ENCODE results near the gene MAD1L1. TPM values are rescaled to one million over a fixed set of nuclear protein-coding genes. Genes with fewer than 3 reads are reported as not detected.

MAD1L1 gene
- total and polyA plus RNA-seq, 4 donors, result 12.8 to 20.7 (median 16.5) TPM

GRCh38 chr7:1937252-1937605 lies 295.5 kb downstream of the MAD1L1 start:
- Histone ChIP-seq H3K27ac (ENCODE audit: low read depth in 1 of 2, low read length in 2 of 2) (no peak overlapping the region), H3K4me3 (ENCODE audit: low read depth in 1 of 3, low read length in 3 of 3) (no peak overlapping the region), H3K9ac (ENCODE audit: low read depth in 1 of 2, low read length in 2 of 2) (no peak overlapping the region), H3K4me1 (ENCODE audit: control insufficient read depth in 4 of 4, insufficient read depth in 4 of 4, low read length in 3 of 4) (no peaks in the 10 kb centered on the region), H3K27me3 (ENCODE audit: control insufficient read depth in 4 of 4, insufficient read depth in 4 of 4, low read length in 3 of 4) (no peaks in the 10 kb centered on the region), H3K36me3 (ENCODE audit: control insufficient read depth in 4 of 4, insufficient read depth in 3 of 4, low read depth in 1 of 4, low read length in 3 of 4) (no peaks in the 10 kb centered on the region), H3K9me3 (ENCODE audit: control insufficient read depth in 4 of 4, low read length in 3 of 4) (no peaks in the 10 kb centered on the region)
- WGBS, result 98% methylated on average over 11 of the region's 11 CpGs
- no peak for DNase-seq (ENCODE audit: low spot score)
- TF ChIP-seq FOXA2 (IDR thresholded peaks at IDR 0.05) (no peak), RXRA (IDR thresholded peaks at IDR 0.05) (no peak), YY1 (IDR thresholded peaks at IDR 0.05) (no peak), FOXA1 (IDR thresholded peaks at IDR 0.05) (no peak), REST (IDR thresholded peaks at IDR 0.05) (no peak), CTCF (IDR thresholded peaks at IDR 0.05; ENCODE audit: low read depth, low read length, missing input control) (no peak), JUND (IDR thresholded peaks at IDR 0.05) (no peak), HNF4G (IDR thresholded peaks at IDR 0.05) (no peak)
- TF ChIP-seq, protein P1, sequence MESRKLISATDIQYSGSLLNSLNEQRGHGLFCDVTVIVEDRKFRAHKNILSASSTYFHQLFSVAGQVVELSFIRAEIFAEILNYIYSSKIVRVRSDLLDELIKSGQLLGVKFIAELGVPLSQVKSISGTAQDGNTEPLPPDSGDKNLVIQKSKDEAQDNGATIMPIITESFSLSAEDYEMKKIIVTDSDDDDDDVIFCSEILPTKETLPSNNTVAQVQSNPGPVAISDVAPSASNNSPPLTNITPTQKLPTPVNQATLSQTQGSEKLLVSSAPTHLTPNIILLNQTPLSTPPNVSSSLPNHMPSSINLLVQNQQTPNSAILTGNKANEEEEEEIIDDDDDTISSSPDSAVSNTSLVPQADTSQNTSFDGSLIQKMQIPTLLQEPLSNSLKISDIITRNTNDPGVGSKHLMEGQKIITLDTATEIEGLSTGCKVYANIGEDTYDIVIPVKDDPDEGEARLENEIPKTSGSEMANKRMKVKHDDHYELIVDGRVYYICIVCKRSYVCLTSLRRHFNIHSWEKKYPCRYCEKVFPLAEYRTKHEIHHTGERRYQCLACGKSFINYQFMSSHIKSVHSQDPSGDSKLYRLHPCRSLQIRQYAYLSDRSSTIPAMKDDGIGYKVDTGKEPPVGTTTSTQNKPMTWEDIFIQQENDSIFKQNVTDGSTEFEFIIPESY (IDR thresholded peaks at IDR 0.05), result no peak
- TF ChIP-seq, protein P2, sequence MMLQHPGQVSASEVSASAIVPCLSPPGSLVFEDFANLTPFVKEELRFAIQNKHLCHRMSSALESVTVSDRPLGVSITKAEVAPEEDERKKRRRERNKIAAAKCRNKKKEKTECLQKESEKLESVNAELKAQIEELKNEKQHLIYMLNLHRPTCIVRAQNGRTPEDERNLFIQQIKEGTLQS (IDR thresholded peaks at IDR 0.05), result no peak
- TF ChIP-seq, protein P3, sequence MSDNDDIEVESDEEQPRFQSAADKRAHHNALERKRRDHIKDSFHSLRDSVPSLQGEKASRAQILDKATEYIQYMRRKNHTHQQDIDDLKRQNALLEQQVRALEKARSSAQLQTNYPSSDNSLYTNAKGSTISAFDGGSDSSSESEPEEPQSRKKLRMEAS (IDR thresholded peaks at IDR 0.05), result no peak

GRCh38 chr7:1936531-1937251 lies 296.1 kb downstream of the MAD1L1 start:
- WGBS, result 89% methylated on average over 29 of the region's 29 CpGs
- Histone ChIP-seq H3K9me3 (ENCODE audit: control insufficient read depth in 4 of 4, low read length in 3 of 4) (no peaks in the 10 kb centered on the region), H3K4me1 (ENCODE audit: control insufficient read depth in 4 of 4, insufficient read depth in 4 of 4, low read length in 3 of 4) (no peaks in the 10 kb centered on the region), H3K36me3 (ENCODE audit: control insufficient read depth in 4 of 4, insufficient read depth in 3 of 4, low read depth in 1 of 4, low read length in 3 of 4) (no peaks in the 10 kb centered on the region), H3K9ac (ENCODE audit: low read depth in 1 of 2, low read length in 2 of 2) (no peak overlapping the region), H3K27me3 (ENCODE audit: control insufficient read depth in 4 of 4, insufficient read depth in 4 of 4, low read length in 3 of 4) (no peaks in the 10 kb centered on the region), H3K4me3 (ENCODE audit: low read depth in 1 of 3, low read length in 3 of 3) (no peak overlapping the region), H3K27ac (ENCODE audit: low read depth in 1 of 2, low read length in 2 of 2) (no peak overlapping the region)
- TF ChIP-seq HNF4A (conservative IDR thresholded peaks at IDR 0.05) (no peak), TAF1 (conservative IDR thresholded peaks at IDR 0.05) (no peak), FOXA1 (IDR thresholded peaks at IDR 0.05) (no peak), HNF4G (IDR thresholded peaks at IDR 0.05) (no peak), FOXA2 (IDR thresholded peaks at IDR 0.05) (no peak), EGR1 (IDR thresholded peaks at IDR 0.05; ENCODE audit: low read depth in 2 of 2) (no peak), JUND (IDR thresholded peaks at IDR 0.05) (no peak), YY1 (IDR thresholded peaks at IDR 0.05) (no peak), GABPA (IDR thresholded peaks at IDR 0.05 in 1 of 2, conservative IDR thresholded peaks at IDR 0.05 in 1 of 2) (no peak), RXRA (IDR thresholded peaks at IDR 0.05) (no peak), REST (IDR thresholded peaks at IDR 0.05) (no peak)
- TF ChIP-seq, protein P1 (IDR thresholded peaks at IDR 0.05), result no peak
- TF ChIP-seq, protein P2 (IDR thresholded peaks at IDR 0.05), result no peak
- TF ChIP-seq, protein P3 (IDR thresholded peaks at IDR 0.05), result no peak
- DNase-seq (ENCODE audit: low spot score), result no peak
